Measurements from ENCODE around the gene GTPBP1. TPM values are rescaled to one million over a fixed set of nuclear protein-coding genes. Genes with fewer than 3 reads are reported as not detected.

The GTPBP1 gene
- total and polyA plus RNA-seq, 12 donors, result 13.5 to 53.2 (median 33.8) TPM

GRCh38 chr22:38768036-38768435 lies 62.3 kb downstream of the GTPBP1 start:
- H3K27ac ChIP-seq, result no peak overlapping the region
- WGBS, 2 donors, result 93 to 94% methylated on average over 11 of the region's 11 CpGs
- H3K4me1 ChIP-seq, result peaks cover 0 to 4% (median 0%) of the 10 kb centered on the region in 9 donors
- no peak for TF ChIP-seq CTCF (IDR thresholded peaks at IDR 0.05)
- DNase-seq (no peak), ATAC-seq (no peak)
- no peaks in the 10 kb centered on the region for H3K36me3 ChIP-seq
- intact Hi-C loops (cut with DNase I), result loop anchor here in 8 of 10 donors (2.0 to 10.0 kb wide), 11 partner anchors 35 to 359 kb away; partner anchors contain the start of gene NPTXR (in 2 of the 8)
- H3K9me3 ChIP-seq, result no peaks in the 10 kb centered on the region
- no peak overlapping the region for H3K4me3 ChIP-seq
- peaks cover 0 to 7% (median 0%) of the 10 kb centered on the region in 7 donors for H3K27me3 ChIP-seq

- no peak for TF ChIP-seq CTCF (IDR thresholded peaks at IDR 0.05)
- Histone ChIP-seq H3K9me3 (no peaks in the 10 kb centered on the region), H3K36me3 (no peaks in the 10 kb centered on the region), H3K27ac (no peak overlapping the region), H3K4me1 (peaks cover 0 to 4% (median 0%) of the 10 kb centered on the region in 9 donors), H3K4me3 (no peak overlapping the region), H3K27me3 (peaks cover 0 to 7% (median 0%) of the 10 kb centered on the region in 7 donors)
- DNase-seq (no peak), ATAC-seq (no peak)
- WGBS, 2 donors, result 92 to 94% methylated on average over 16 of the region's 16 CpGs
- intact Hi-C loops (cut with DNase I), result loop anchor here in 7 of 10 donors (5.0 to 10.0 kb wide), 7 partner anchors 54 to 364 kb away; partner anchors contain the start of gene NPTXR (in 2 of the 7)
These were observed 64.7 kb downstream of the GTPBP1 start for GRCh38 chr22:38770257-38770949.

GRCh38 chr22:38772623-38772873 lies 66.8 kb downstream of the GTPBP1 start:
- peaks cover 0 to 4% (median 0%) of the 10 kb centered on the region in 9 donors for H3K36me3 ChIP-seq
- peaks cover 0 to 4% (median 0%) of the 10 kb centered on the region in 9 donors for H3K4me1 ChIP-seq
- intact Hi-C loops (cut with DNase I), result loop anchor here in 7 of 10 donors (5.0 to 10.0 kb wide), 7 partner anchors 52 to 362 kb away; partner anchors contain the start of gene NPTXR (in 2 of the 7)
- ATAC-seq (no peak), DNase-seq (no peak)
- TF ChIP-seq CTCF (IDR thresholded peaks at IDR 0.05), result no peak
- no peak overlapping the region for H3K4me3 ChIP-seq
- 77 to 81% methylated on average over 8 of the region's 8 CpGs for WGBS, 2 donors
- H3K9me3 ChIP-seq, result no peaks in the 10 kb centered on the region
- H3K27ac ChIP-seq, result no peak overlapping the region
- H3K27me3 ChIP-seq, result no peaks in the 10 kb centered on the region

DNA sequence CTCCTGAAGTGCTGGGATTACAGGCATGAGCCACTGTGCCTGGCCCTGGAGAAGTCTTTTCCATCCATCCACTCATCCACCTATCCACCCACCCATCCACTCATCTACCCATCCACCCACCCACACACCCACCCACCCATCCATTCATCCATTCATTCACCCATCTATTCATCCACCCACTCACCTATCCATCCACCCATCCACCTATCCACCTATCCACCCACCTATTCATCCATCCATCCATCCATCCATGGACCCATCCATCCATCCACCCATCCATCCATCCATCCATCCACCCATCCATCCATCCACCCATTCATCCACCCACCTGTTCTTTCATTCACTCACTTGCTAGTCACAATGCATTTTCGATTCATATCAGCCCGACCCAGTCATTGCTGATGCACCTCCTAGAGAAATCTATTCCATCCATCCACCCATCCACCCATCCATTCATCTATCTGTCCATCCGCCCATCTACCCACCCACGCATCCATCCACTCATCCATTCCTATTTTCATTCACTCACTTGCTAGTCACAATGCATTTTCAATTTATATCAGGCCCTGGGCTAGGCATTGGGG lies 67.7 kb downstream of the GTPBP1 start:
- ATAC-seq (no peak), DNase-seq (no peak)
- Histone ChIP-seq H3K27me3 (no peaks in the 10 kb centered on the region), H3K4me1 (peaks cover 0 to 4% (median 0%) of the 10 kb centered on the region in 9 donors), H3K9me3 (no peaks in the 10 kb centered on the region), H3K4me3 (no peak overlapping the region), H3K36me3 (peaks cover 0 to 12% (median 0%) of the 10 kb centered on the region in 9 donors), H3K27ac (no peak overlapping the region)
- TF ChIP-seq CTCF (IDR thresholded peaks at IDR 0.05), result no peak
- intact Hi-C loops (cut with DNase I), result loop anchor here in 7 of 10 donors (5.0 to 10.0 kb wide), 7 partner anchors 51 to 361 kb away; partner anchors contain the start of gene NPTXR (in 2 of the 7)
- WGBS, 2 donors, result 96 to 97% methylated on average over 4 of the region's 4 CpGs
